Liver (tissue), 9 donors: Measurements from ENCODE around the gene FBXW4. TPM values are rescaled to one million over a fixed set of nuclear protein-coding genes. Genes with fewer than 3 reads are reported as not detected.

Experiments
- DNase-seq: peaks from one replicate; pipeline ENCODE4 v3.0.0-alpha.2; 2017; ENCODE audit warnings: low spot score
- H3K27ac ChIP-seq, 2 donors: one replicate each; pipeline ENCODE4 v1.7.0; 2013; ENCODE audit warnings: inconsistent platforms in 2 of 2, low read length in 2 of 2, control low read depth in 1 of 2, low read depth in 1 of 2, mild to moderate bottlenecking in 1 of 2
- H3K27me3 ChIP-seq, 4 donors: one replicate each; pipeline versions ENCODE4 v1.6.1 to v1.7.0; 2013; ENCODE audit warnings: low read length in 3 of 4, inconsistent platforms in 1 of 4, mild to moderate bottlenecking in 1 of 4, moderate library complexity in 1 of 4; ENCODE audit not compliant: control insufficient read depth in 4 of 4, insufficient read depth in 4 of 4
- H3K36me3 ChIP-seq, 4 donors: one replicate each; pipeline versions ENCODE4 v1.6.1 to v1.7.0; 2013; ENCODE audit warnings: low read length in 3 of 4, mild to moderate bottlenecking in 3 of 4, low read depth in 1 of 4, moderate library complexity in 1 of 4; ENCODE audit not compliant: control insufficient read depth in 4 of 4, insufficient read depth in 3 of 4
- H3K4me1 ChIP-seq, 4 donors: one replicate each; pipeline versions ENCODE4 v1.6.1 to v1.7.0; 2013; ENCODE audit warnings: low read length in 3 of 4, mild to moderate bottlenecking in 3 of 4, moderate library complexity in 1 of 4; ENCODE audit not compliant: control insufficient read depth in 4 of 4, insufficient read depth in 4 of 4
- H3K4me3 ChIP-seq, 3 donors: one replicate each; pipeline versions ENCODE4 v1.6.1 to v1.7.0; 2013; ENCODE audit warnings: low read length in 3 of 3, control low read depth in 1 of 3, low read depth in 1 of 3, mild to moderate bottlenecking in 1 of 3
- H3K9ac ChIP-seq, 2 donors: one replicate each; pipeline ENCODE4 v1.7.0; 2013; ENCODE audit warnings: low read length in 2 of 2, mild to moderate bottlenecking in 2 of 2, moderate library complexity in 2 of 2, control low read depth in 1 of 2, low read depth in 1 of 2
- H3K9me3 ChIP-seq, 4 donors: one replicate each; pipeline versions ENCODE4 v1.6.1 to v1.7.0; 2013; ENCODE audit warnings: low read length in 3 of 4; ENCODE audit not compliant: control insufficient read depth in 4 of 4
- ATF3 ChIP-seq: IDR thresholded peaks from 2 replicates; pipeline ENCODE4 v1.6.1; 2016; ENCODE audit warnings: antibody characterized with exemption
- EGR1 ChIP-seq, 2 donors: IDR thresholded peaks; 2 replicates each; pipeline ENCODE4 v1.6.1; 2016 to 2018; ENCODE audit warnings: antibody characterized with exemption in 2 of 2, low read depth in 2 of 2
- FOXA1 ChIP-seq: IDR thresholded peaks from 2 replicates; pipeline ENCODE4 v1.6.1; 2016; ENCODE audit warnings: antibody characterized with exemption
- GABPA ChIP-seq, 2 donors: IDR thresholded peaks in 1 of 2; conservative IDR thresholded peaks in 1 of 2; 2 replicates each; pipeline ENCODE4 v1.6.1; 2016; ENCODE audit warnings: antibody characterized with exemption in 2 of 2, mild to moderate bottlenecking in 1 of 2, moderate library complexity in 1 of 2
- HNF4A ChIP-seq, 2 donors: conservative IDR thresholded peaks; 2 replicates each; pipeline ENCODE4 v1.6.1; 2016; ENCODE audit warnings: antibody characterized with exemption in 2 of 2, mild to moderate bottlenecking in 2 of 2
- JUND ChIP-seq, 2 donors: IDR thresholded peaks; 2 replicates each; pipeline ENCODE4 v1.6.1; 2016; ENCODE audit warnings: antibody characterized with exemption in 2 of 2
- MAX ChIP-seq: IDR thresholded peaks from 2 replicates; pipeline ENCODE4 v1.6.1; 2016; ENCODE audit warnings: antibody characterized with exemption
- RAD21 ChIP-seq, 2 donors: IDR thresholded peaks; 2 replicates each; pipeline ENCODE4 v1.6.1; 2016; ENCODE audit warnings: antibody characterized with exemption in 2 of 2, mild to moderate bottlenecking in 2 of 2
- REST ChIP-seq: IDR thresholded peaks from 2 replicates; pipeline ENCODE4 v1.6.1; 2016; ENCODE audit warnings: antibody characterized with exemption, mild to moderate bottlenecking
- RXRA ChIP-seq, 2 donors: IDR thresholded peaks; 2 replicates each; pipeline ENCODE4 v1.6.1; 2017 to 2018; ENCODE audit warnings: antibody characterized with exemption in 2 of 2, mild to moderate bottlenecking in 1 of 2
- SP1 ChIP-seq: IDR thresholded peaks from 2 replicates; pipeline ENCODE4 v1.6.1; 2018; ENCODE audit warnings: antibody characterized with exemption, mild to moderate bottlenecking
- TAF1 ChIP-seq: conservative IDR thresholded peaks from 2 replicates; pipeline ENCODE4 v1.6.1; 2016; ENCODE audit warnings: antibody characterized with exemption, mild to moderate bottlenecking
- YY1 ChIP-seq: IDR thresholded peaks from 2 replicates; pipeline ENCODE4 v1.6.1; 2016; ENCODE audit warnings: antibody characterized with exemption, mild to moderate bottlenecking
- WGBS: extraction: QIAGEN DNeasy Blood & Tissue Kit; methylation state at CpG from one replicate; pipeline ENCODE4 v1.1.7; 2013; 5-methylcytosine and 5-hydroxymethylcytosine counted together
- polyA plus RNA-seq, 2 donors: library from polyadenylated mRNA; stranded (reverse) in 1 of 2; unstranded in 1 of 2; fragments of 200-250 nt in 1 of 2; fragments of >200 nt in 1 of 2; fragmentation: Nextera tagmentation in 1 of 2; extraction: Ambion mirVana in 1 of 2; gene quantifications; one replicate each; pipeline versions ENCODE4 v1.2.1 to v1.2.3, GENCODE V29; 2013 to 2015
- total RNA-seq, 2 donors: library from RNA; depleted of rRNA; stranded (reverse); fragments of >200 nt; gene quantifications; one replicate each; pipeline ENCODE4 v1.2.3, GENCODE V29; 2014
- TF ChIP-seq, protein P1 (sequence below): fragments of 150-350 bp; IDR thresholded peaks from 2 replicates; pipeline ENCODE4 v1.5.1; 2017; ENCODE audit warnings: improper control_type of control experiment, low read depth, low read length; ENCODE audit not compliant: missing input control
- donor health status: healthy.
- donor health status: healthy.
- donor health status: healthy.
- donor health status: healthy.
- donor health status: healthy.

Gene FBXW4
- total and polyA plus RNA-seq, 4 donors = 5.4 to 54.1 (median 20.5) TPM

GRCh38 chr10:101609481-101609880, 85.5 kb downstream of the FBXW4 start (continued):
- TF ChIP-seq, protein P1, sequence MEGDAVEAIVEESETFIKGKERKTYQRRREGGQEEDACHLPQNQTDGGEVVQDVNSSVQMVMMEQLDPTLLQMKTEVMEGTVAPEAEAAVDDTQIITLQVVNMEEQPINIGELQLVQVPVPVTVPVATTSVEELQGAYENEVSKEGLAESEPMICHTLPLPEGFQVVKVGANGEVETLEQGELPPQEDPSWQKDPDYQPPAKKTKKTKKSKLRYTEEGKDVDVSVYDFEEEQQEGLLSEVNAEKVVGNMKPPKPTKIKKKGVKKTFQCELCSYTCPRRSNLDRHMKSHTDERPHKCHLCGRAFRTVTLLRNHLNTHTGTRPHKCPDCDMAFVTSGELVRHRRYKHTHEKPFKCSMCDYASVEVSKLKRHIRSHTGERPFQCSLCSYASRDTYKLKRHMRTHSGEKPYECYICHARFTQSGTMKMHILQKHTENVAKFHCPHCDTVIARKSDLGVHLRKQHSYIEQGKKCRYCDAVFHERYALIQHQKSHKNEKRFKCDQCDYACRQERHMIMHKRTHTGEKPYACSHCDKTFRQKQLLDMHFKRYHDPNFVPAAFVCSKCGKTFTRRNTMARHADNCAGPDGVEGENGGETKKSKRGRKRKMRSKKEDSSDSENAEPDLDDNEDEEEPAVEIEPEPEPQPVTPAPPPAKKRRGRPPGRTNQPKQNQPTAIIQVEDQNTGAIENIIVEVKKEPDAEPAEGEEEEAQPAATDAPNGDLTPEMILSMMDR = no peak
- no peak for TF ChIP-seq SP1

DNA sequence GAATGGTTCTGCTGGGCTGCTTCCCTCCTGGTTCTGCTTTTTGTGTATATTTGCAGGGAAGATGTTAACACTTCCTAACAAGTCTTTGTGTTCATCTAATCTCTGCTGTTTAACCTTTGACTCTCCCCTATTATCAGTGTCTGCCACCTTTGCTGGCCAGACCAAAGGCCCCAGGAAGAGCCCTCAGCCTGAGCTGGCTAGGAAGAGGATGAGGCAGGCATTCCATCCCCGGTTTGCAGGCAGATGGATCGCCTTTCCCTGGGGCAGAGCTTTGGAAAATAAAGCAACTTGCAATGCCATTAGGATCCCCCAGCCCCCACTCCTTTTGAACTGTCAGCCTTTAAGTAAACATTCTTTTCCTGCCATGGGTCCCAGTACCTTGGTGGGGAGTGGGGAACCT, 87.8 kb downstream of the FBXW4 start:
- no peak overlapping the region for H3K4me3 ChIP-seq
- DNase-seq = no peak

DNA sequence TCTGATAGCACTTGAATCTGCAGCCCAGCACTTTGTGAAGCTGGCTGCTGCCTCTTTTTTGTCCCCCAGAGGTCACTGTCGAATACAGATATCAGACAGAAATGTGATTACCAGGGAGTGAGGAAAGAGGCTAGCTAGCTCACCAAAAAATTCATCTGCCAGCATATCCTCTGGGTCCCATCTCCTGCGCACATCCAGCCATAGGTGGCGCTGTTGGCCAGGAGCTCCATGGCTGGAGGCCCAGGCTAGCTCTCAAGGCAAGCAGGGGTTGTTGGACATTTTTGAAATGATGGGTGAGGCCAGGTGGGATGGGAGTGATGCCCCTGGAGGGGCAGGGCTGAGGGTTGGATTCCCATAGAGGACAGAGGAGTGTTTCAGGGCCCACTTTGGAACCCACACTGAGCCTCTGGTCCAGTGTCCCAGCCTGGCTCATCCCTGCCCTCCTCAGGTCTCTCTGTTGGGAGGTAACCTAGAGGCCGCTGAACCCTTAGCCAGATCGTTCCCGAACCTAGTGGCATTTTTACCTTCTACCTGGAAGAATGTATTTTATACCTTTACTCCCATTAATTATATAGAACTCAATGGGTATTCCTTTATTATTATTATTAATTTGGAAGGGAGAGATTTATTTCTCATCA, 92.1 kb downstream of the FBXW4 start:
- Histone ChIP-seq H3K9ac (no peak overlapping the region), H3K9me3 (no peaks in the 10 kb centered on the region), H3K27ac (no peak overlapping the region), H3K27me3 (no peaks in the 10 kb centered on the region), H3K4me1 (no peaks in the 10 kb centered on the region), H3K4me3 (no peak overlapping the region), H3K36me3 (peaks cover 0 to 10% (median 4%) of the 10 kb centered on the region in 4 donors)
- DNase-seq = peak; percentile 76
- WGBS = 30% methylated on average over 6 of the region's 6 CpGs
- TF ChIP-seq ATF3 = no peak
- TF ChIP-seq, protein P1 = peak; percentile 78
- no peak for TF ChIP-seq JUND (IDR thresholded peaks at IDR 0.05)
- TF ChIP-seq FOXA1 = no peak
- TF ChIP-seq RXRA (IDR thresholded peaks at IDR 0.05) = peak; percentile 42 to 72
- no peak for TF ChIP-seq GABPA (IDR thresholded peaks at IDR 0.05 in 1 of 2, conservative IDR thresholded peaks at IDR 0.05 in 1 of 2)
- TF ChIP-seq EGR1 (IDR thresholded peaks at IDR 0.05; ENCODE audit: low read depth in 2 of 2) = no peak
- peak; percentile 85 to 91 for TF ChIP-seq RAD21 (IDR thresholded peaks at IDR 0.05)
- TF ChIP-seq SP1 = no peak
- no peak for TF ChIP-seq TAF1
- no peak for TF ChIP-seq HNF4A (conservative IDR thresholded peaks at IDR 0.05)

More for the DNA sequence above, 87.8 kb downstream of the FBXW4 start:
- Histone ChIP-seq H3K36me3 (peaks cover 3 to 44% (median 26%) of the 10 kb centered on the region in 4 donors), H3K27me3 (no peaks in the 10 kb centered on the region), H3K9me3 (no peaks in the 10 kb centered on the region), H3K27ac (no peak overlapping the region), H3K9ac (no peak overlapping the region), H3K4me1 (no peaks in the 10 kb centered on the region)
- 65% methylated on average over 2 of the region's 2 CpGs for WGBS
- TF ChIP-seq MAX (no peak), YY1 (no peak), EGR1 (IDR thresholded peaks at IDR 0.05; ENCODE audit: low read depth in 2 of 2) (no peak), RAD21 (IDR thresholded peaks at IDR 0.05) (no peak), REST (no peak)
